Measurements from ENCODE around the gene NPC2.

NPC2 gene

DNA sequence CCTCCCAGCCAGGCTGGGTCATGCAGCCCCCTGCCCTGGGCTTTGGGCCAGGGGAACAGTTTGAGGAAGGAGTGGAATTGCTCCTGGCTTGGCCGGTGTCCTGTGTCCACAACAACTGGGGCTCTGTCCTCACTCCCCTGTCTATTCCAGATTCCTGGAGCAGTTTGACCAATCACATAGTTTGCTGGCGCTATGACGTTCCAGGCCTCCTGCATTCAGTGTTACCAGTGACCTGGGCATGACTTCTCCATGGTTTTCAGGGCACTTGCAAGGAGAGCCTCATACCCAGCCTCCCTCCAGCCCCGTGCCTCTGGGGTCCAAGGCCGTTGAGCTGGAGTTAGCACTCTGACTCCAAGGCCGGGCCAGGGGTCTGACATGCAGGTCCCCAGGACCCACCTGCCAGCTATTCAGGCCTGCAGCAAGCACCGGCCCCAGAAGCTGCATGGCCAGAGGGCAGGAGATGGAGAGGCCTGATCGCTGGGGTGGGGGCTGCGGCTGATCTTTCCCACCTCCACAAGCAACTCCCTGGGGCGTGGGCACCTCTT, 34.7 kb upstream of the NPC2 start:
- H3K4me3 ChIP-seq (ENCODE audit: low read depth, low read length): no peak overlapping the region
- in situ Hi-C loops (cut with HindIII; ENCODE audit: low sequenced_read_pairs): no loop called here
- no peak for DNase-seq (ENCODE audit: low read depth, low spot score)
- TF ChIP-seq, protein P1, sequence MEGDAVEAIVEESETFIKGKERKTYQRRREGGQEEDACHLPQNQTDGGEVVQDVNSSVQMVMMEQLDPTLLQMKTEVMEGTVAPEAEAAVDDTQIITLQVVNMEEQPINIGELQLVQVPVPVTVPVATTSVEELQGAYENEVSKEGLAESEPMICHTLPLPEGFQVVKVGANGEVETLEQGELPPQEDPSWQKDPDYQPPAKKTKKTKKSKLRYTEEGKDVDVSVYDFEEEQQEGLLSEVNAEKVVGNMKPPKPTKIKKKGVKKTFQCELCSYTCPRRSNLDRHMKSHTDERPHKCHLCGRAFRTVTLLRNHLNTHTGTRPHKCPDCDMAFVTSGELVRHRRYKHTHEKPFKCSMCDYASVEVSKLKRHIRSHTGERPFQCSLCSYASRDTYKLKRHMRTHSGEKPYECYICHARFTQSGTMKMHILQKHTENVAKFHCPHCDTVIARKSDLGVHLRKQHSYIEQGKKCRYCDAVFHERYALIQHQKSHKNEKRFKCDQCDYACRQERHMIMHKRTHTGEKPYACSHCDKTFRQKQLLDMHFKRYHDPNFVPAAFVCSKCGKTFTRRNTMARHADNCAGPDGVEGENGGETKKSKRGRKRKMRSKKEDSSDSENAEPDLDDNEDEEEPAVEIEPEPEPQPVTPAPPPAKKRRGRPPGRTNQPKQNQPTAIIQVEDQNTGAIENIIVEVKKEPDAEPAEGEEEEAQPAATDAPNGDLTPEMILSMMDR (IDR thresholded peaks at IDR 0.05; ENCODE audit: low read depth, low read length): no peak

DNA sequence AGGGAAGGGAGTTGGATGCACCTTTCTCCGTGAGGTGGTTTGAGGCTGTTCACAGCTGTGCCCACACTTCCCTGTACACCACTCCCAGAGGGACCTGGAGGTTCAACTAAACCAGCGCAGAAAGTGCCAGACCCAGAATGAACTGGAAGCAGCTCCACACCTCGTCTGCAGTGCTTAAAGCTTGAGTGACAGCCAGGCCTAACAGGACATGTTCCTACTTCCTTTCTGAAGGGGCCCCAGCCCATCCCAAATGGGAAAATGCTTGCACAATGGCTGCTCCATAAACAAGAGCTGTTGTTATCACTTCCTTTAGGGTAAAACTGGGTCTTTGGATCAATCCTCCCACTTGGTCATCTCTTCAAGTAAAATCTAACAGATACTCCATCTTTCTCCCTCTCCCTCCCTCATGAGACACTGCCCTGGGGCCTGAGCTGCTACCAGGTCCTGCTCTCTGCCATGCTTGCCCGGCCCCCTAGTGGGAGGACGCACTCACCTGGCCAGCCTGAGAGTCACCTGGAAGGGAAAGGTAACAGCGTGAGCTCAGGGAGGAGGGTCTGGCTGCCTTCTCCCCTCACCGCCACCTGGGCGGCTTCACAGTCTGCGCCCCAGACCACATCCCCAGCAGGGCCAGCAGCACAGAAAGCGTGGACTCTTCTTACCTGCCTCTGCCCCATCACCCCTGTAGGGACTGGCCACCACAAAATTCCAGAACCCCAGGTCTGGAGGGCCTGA, 33.9 kb upstream of the NPC2 start:
- DNase-seq (ENCODE audit: low read depth, low spot score): no peak
- in situ Hi-C loops (cut with HindIII; ENCODE audit: low sequenced_read_pairs): no loop called here
- TF ChIP-seq, protein P1 (IDR thresholded peaks at IDR 0.05; ENCODE audit: low read depth, low read length): no peak
- no peak overlapping the region for H3K4me3 ChIP-seq (ENCODE audit: low read depth, low read length)

- H3K4me3 ChIP-seq (ENCODE audit: low read depth, low read length): no peak overlapping the region
- TF ChIP-seq, protein P1 (IDR thresholded peaks at IDR 0.05; ENCODE audit: low read depth, low read length): no peak
- no peak for DNase-seq (ENCODE audit: low read depth, low spot score)
- in situ Hi-C loops (cut with HindIII; ENCODE audit: low sequenced_read_pairs): no loop called here
Measured at GRCh38 chr14:74525361-74525851, 32.3 kb upstream of the NPC2 start.

DNA sequence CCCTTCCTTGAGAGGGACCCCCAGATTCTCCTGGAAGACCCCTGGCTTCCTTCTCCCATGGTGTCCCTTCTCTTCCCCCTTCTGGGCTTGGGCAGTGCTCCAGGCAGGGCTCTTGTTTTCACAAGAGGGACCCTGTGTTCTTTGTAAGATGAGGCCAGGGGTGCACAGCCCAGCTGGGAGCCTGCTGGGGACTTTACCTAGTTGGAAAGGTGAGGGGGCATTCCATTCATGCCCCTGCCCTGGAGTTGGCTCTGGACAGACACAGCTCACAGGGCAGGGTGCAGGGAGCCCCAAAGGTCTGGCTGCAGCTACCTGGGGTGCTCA, 31.7 kb upstream of the NPC2 start:
- TF ChIP-seq, protein P1 (IDR thresholded peaks at IDR 0.05; ENCODE audit: low read depth, low read length): no peak
- in situ Hi-C loops (cut with HindIII; ENCODE audit: low sequenced_read_pairs): no loop called here
- H3K4me3 ChIP-seq (ENCODE audit: low read depth, low read length): no peak overlapping the region
- no peak for DNase-seq (ENCODE audit: low read depth, low spot score)

DNA sequence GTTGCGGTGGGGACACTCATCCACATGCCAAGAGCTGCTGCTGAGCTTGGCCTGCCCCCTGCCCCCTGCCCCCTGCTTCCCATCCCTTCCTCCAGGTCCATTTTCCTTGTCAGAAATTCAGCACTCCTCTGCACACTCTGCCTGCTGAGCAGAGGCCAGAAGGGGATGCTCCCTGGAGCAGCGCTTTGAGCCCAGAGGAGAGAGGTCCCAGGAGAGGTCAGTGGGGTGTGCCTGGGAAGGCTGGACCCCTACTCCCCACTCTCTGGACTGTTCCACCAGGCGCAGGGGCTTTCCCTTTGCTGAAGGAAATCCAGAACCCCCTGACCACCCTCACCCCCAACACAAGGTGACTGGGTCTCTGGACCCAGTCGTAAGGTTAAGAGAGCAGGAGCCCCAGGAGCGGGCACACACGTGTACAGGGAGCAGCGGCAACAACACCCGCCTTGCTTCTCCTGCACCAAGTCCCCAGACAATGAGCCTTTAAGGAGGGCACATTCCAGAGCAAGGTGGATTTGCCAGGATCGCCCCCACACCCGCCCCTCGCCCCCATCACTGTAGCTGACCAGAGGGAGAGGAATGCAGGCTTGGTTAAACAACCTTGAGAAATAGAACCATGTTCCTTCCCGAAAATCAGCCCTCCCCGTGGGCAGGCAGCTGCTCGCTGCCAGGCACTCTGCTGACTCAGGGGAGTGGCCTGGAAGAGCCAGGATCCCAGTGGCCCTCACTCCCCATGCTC, 31.1 kb upstream of the NPC2 start:
- peak; percentile 35 for DNase-seq (ENCODE audit: low read depth, low spot score)
- no peak overlapping the region for H3K4me3 ChIP-seq (ENCODE audit: low read depth, low read length)
- TF ChIP-seq, protein P1 (IDR thresholded peaks at IDR 0.05; ENCODE audit: low read depth, low read length): no peak
- in situ Hi-C loops (cut with HindIII; ENCODE audit: low sequenced_read_pairs): no loop called here

DNA sequence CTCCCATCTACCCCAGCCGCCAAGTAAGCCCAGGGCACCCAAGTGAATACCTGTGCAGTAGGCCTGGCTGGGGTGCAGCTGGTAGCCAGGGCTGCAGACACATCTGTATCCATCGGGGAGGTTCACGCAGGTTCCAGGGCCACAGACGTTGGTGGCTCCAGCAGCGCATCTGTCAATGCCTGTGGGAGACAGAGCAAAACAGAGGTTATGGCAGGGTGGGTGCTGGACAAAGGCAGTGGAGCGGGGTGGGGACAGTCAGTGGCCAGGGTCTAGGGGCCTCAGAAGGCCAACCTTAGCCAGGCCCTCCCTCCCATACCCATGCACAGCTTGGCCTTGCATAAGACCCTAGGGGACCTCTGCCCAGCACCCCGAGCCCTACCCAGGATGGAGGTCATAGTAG, 29.6 kb upstream of the NPC2 start:
- H3K4me3 ChIP-seq (ENCODE audit: low read depth, low read length): no peak overlapping the region
- TF ChIP-seq, protein P1 (IDR thresholded peaks at IDR 0.05; ENCODE audit: low read depth, low read length): no peak
- no peak for DNase-seq (ENCODE audit: low read depth, low spot score)
- in situ Hi-C loops (cut with HindIII; ENCODE audit: low sequenced_read_pairs): no loop called here
